Limb (tissue), 2 donors: ENCODE data around the gene CAMK2G.

ENCODE experiments used
- DNase-seq, 2 donors: peaks; one replicate each; pipeline ENCODE4 v3.0.0-alpha.2; 2016; ENCODE audit errors: extremely low spot score in 2 of 2

The CAMK2G gene

DNA sequence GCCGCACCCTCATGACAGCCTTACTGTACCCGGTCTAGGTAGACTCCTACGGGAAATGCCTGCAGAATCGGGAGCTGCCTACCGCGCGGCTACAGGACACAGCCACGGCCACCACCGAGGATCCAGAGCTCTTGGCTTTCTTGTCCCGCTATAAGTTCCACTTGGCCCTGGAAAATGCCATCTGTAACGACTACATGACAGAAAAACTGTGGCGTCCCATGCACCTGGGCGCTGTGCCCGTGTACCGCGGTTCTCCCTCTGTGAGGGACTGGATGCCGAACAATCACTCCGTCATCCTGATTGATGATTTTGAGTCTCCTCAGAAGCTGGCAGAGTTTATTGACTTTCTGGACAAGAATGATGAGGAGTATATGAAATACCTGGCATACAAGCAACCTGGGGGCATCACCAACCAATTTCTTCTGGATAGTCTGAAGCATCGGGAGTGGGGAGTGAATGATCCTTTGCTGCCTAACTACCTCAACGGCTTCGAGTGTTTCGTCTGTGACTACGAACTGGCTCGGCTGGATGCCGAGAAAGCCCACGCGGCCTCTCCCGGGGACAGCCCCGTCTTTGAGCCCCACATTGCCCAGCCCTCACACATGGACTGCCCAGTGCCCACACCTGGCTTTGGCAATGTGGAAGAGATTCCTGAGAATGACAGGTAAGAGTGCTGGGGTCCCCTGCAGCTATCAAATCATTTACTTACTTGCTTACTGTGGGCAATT lies 101.0 kb downstream of the CAMK2G start:
- DNase-seq, result no peak

DNA sequence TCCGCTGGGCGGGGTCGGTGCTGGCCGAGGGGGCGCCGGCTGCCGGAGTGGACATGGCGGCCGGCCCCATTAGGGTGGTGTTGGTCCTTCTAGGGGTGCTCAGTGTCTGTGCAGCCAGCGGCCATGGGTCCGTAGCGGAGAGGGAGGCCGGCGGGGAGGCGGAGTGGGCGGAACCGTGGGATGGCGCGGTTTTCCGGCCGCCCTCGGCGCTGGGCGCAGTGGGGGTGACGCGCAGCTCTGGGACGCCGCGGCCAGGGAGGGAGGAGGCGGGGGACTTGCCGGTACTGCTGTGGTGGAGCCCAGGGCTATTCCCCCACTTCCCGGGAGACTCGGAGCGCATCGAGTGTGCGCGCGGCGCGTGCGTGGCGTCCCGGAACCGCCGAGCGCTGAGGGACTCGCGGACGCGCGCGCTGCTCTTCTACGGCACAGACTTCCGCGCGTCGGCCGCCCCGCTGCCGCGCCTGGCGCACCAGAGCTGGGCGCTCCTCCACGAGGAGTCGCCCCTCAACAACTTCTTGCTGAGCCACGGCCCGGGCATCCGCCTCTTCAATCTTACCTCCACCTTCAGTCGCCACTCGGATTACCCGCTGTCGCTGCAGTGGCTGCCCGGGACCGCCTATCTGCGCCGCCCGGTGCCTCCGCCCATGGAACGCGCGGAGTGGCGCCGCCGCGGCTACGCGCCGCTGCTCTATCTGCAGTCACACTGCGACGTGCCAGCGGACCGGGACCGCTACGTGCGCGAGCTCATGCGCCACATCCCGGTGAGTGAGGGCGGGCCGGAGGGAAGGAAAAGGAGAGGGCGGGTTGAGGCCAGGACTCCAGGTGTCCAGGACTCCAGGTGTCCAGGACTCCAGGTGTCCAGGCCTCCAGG lies 101.8 kb downstream of the CAMK2G start:
- DNase-seq, result peak; percentile 84 to 91

DNA sequence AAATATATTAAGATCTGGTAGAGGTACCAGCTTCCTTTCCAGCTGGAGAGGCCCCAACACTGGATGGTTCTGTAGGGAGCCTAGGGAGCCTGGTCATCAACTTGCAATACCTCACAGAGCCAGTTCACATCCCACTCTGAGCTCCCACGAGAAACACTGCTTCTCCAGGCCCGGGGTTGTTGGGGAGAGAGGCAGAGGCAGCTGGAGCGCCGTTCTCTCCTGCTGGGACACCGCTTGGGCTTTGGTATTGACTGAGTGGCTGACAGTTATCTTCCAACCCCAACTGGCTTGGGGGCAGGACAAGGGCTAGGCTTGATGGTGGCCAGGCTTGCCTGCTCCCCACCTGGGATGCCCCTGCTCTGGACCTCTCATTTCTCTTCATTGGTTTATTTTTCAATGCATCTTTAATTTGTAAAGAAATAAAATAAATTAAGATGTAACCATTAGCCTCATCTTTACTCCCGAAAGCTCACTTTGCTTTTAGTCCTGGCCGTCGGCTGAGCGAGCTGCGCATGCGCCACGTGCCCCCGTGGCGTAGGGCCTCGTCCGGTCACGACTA lies 102.6 kb downstream of the CAMK2G start:
- no peak for DNase-seq

DNA sequence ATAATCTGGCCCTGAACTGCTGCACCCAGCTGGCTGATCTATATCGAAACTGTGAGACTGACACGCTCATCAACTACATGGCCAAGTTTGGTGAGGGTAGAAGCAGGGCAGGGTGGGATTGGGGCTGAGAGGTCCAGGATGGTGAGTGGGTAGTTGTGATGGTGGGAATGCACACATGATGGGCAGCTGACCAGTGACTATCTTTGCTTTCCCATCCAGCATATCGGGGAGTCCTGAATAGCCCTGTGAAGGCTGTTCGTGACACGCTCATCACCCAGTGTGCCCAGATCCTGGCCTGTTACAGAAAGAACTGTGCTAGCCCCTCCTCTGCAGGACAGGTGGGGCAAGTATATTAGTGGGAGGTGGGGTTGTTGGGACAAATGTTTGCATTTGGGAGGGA lies 105.0 kb downstream of the CAMK2G start:
- DNase-seq, result no peak

DNA sequence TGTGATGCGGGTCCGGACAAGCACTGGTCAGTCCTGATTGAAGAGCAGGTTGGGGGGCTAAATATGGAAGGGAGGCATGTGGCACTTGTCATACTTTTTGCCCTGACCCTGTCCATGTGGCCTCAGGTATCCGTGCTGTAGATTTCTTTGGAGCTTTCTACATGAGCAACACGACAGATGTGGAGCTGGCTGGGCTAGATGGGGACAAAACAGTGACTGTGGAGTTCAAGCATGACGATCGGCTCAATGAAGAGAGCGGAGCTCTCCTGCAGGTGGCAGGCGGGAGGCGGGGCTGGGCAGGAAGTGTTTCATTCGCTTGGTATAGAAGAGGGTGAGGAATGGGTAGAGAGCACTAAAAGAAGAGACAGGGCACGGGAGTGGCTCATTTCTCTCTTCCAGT lies 105.5 kb downstream of the CAMK2G start:
- DNase-seq, result no peak

DNA sequence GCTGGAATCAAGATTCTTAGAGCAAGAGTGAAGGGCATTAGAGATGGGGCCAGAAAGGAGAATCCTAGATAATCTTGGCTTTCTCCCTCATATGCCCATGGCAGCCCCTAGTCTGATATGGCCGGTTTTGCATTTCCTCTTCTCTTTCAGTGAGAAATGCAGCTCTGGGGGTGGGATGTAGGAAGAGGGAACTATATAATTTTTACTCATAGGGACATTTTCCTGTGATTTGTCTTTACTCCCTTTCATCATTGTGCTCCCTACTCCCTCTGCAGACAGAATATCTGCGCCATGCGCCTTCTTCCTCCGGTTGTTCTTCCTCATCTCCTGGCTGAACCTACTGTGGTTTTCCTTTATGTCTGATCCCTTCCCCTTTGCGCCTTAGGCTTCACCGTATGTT lies 109.3 kb downstream of the CAMK2G start:
- no peak for DNase-seq

DNA sequence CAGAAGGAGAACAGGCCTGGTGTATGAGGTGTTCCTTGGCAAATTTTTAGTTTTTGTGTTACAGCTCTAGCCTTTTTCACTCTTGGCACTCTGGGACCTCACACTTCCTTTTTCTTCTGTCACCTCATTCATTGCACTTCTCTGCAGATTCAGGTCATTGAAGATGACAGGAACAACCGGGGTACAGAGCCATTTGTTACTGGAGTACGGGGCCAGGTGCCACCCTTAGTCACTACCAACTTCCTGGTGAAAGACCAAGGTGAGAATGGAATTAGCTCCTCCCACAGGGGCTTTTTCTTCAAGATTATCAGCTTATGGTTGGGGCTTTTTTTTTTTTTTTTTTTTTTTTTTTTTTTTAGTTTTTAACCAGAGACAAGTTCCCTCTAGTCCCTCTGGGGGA lies 111.0 kb downstream of the CAMK2G start:
- no peak for DNase-seq

DNA sequence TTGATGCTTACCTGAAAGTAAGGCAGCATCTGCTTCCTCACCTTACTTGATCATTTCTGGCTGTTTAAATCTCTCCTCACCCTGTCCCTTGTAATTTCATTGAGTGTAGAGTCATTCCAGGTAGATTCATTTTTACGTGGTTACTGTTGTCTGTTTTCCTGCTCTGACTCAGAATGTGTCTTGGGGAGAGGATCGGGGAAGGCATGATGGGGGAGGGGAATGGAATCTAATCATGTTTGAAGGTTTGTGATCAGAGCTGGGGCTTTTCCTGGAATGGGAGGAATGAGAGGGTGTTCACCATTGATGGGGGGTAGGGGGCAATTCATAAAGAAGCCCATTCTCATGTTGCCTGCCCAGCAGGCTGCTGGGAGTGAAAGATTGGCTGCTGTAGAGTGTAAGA lies 111.4 kb downstream of the CAMK2G start:
- DNase-seq, result no peak
